Nephron progenitor cell (in vitro differentiated cells): ENCODE measurements around the gene CTNNBL1.

Source experiments
- DNase-seq: peaks from one replicate; pipeline ENCODE4 v3.0.0; 2021
- H3K27ac Mint-ChIP-seq: 2 replicates; pipeline ENCODE4 v1.8.0; 2021; ENCODE audit warnings: mild to moderate bottlenecking, moderate library complexity, mixed read lengths
- H3K27me3 Mint-ChIP-seq: 2 replicates; pipeline ENCODE4 v1.8.0; 2021; ENCODE audit warnings: mild to moderate bottlenecking, low read depth, mixed read lengths; ENCODE audit not compliant: poor library complexity
- H3K36me3 Mint-ChIP-seq: 2 replicates; pipeline ENCODE4 v1.8.0; 2021; ENCODE audit warnings: low read depth, mixed read lengths
- H3K4me1 Mint-ChIP-seq: 2 replicates; pipeline ENCODE4 v1.8.0; 2021; ENCODE audit warnings: mixed read lengths
- H3K4me3 Mint-ChIP-seq: 2 replicates; pipeline ENCODE4 v1.8.0; 2021; ENCODE audit warnings: mild to moderate bottlenecking, moderate library complexity, mixed read lengths
- H3K9me3 Mint-ChIP-seq: 2 replicates; pipeline ENCODE4 v1.8.0; 2021; ENCODE audit warnings: mild to moderate bottlenecking, moderate library complexity, mixed read lengths
- TF ChIP-seq, protein P1 (sequence below): fragments of 200-600 bp; sonication (generic); IDR thresholded peaks from 2 replicates; pipeline ENCODE4 v1.5.0; 2021; ENCODE audit warnings: antibody characterized with exemption

CTNNBL1 gene

DNA sequence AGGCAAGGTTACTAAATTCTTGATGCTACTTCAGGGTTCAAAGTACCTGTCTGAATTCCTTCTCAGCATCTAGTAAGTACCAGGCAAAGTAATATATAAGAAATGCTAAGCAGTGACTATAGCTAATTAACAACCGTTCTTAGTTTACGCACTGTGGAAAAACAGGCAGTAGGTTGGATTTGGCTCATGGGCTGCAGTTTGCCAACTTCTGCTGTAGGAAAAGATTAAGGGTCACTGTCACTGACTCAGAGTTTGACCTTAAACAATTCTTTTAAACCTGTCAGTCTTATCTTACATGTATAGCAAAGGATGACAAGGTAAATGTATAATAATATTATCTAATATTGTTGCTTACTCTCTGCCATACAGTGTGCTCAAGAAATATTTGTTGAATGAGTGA, 42.3 kb downstream of the CTNNBL1 start:
- H3K27ac Mint-ChIP-seq, result no peak overlapping the region
- H3K27me3 Mint-ChIP-seq, result no peaks in the 10 kb centered on the region
- H3K4me1 Mint-ChIP-seq, result peaks cover 24% of the 10 kb centered on the region
- peaks cover 59% of the 10 kb centered on the region for H3K36me3 Mint-ChIP-seq
- H3K4me3 Mint-ChIP-seq, result no peak overlapping the region
- no peaks in the 10 kb centered on the region for H3K9me3 Mint-ChIP-seq
- TF ChIP-seq, protein P1, sequence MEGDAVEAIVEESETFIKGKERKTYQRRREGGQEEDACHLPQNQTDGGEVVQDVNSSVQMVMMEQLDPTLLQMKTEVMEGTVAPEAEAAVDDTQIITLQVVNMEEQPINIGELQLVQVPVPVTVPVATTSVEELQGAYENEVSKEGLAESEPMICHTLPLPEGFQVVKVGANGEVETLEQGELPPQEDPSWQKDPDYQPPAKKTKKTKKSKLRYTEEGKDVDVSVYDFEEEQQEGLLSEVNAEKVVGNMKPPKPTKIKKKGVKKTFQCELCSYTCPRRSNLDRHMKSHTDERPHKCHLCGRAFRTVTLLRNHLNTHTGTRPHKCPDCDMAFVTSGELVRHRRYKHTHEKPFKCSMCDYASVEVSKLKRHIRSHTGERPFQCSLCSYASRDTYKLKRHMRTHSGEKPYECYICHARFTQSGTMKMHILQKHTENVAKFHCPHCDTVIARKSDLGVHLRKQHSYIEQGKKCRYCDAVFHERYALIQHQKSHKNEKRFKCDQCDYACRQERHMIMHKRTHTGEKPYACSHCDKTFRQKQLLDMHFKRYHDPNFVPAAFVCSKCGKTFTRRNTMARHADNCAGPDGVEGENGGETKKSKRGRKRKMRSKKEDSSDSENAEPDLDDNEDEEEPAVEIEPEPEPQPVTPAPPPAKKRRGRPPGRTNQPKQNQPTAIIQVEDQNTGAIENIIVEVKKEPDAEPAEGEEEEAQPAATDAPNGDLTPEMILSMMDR, result no peak
- DNase-seq, result no peak

DNA sequence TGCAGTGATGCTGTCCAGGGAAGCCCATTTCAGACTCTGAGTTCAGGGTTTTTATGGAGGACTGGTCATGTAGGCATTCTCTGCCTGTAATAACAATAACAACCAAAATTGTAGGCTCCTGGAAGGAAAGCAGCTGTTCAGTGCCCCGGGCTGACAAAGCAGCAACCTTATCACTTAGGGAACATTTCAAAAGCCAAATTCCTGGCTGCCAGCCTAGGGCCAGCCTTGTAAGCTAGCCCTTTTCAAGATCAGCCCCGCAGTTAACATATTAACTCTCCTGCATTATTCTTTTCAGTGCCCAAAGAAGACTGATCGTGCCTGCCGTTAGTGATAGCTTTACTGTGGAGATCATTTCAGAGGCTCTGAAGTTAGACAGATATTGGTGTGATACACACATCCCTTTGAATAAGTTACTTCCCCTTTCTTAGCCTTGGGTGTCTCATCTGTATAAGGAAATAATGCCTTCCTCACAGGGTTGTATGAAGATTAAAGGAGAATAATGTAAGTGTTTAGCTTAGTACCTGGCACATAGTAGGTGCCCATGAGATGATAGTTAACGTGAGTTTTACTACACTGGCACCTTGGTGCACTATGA, 44.1 kb downstream of the CTNNBL1 start:
- no peaks in the 10 kb centered on the region for H3K9me3 Mint-ChIP-seq
- no peak overlapping the region for H3K4me3 Mint-ChIP-seq
- no peak for DNase-seq
- no peaks in the 10 kb centered on the region for H3K27me3 Mint-ChIP-seq
- peaks cover 21% of the 10 kb centered on the region for H3K4me1 Mint-ChIP-seq
- TF ChIP-seq, protein P1, result no peak
- peaks cover 47% of the 10 kb centered on the region for H3K36me3 Mint-ChIP-seq
- no peak overlapping the region for H3K27ac Mint-ChIP-seq

DNA sequence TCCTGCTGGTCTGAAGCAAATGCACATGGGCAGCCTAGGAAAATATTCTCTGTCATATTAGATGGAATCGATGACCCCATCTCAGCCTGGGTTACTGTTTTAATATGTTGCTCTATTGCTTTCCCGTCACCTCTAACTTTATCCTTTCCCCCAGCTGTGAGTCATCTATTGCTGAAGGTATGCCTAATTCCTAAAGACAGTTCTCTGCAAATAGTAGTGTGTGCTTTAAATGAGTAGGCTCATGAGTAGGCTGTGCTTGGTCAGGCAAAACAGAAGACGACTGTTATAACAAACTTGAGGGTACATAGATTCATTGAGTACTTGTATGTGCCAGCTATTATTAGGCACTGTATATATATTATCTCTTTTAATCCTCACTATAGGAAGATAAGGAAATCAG, 47.2 kb downstream of the CTNNBL1 start:
- Mint-ChIP-seq H3K9me3 (no peaks in the 10 kb centered on the region), H3K4me3 (no peak overlapping the region), H3K27ac (no peak overlapping the region), H3K4me1 (no peaks in the 10 kb centered on the region), H3K27me3 (no peaks in the 10 kb centered on the region), H3K36me3 (peaks cover 39% of the 10 kb centered on the region)
- DNase-seq, result no peak
- TF ChIP-seq, protein P1, result no peak

DNA sequence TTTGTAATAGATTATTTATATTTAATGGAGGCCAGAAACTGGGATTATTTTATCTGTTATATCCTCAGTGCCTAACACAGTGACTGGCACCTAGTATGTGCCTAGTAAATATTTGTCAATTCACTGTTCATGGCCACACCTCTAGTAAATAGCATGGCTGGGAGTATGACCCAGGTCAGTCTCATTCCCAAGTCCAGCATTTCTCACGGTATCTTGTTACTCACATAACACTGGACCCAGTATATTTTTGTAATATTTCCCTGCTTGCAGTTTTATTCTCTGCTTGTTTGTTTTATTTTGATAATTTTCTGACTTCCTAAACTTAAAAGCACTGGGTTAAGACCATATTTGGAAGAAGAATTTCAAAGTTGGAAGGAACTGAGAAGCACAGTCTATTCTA, 47.7 kb downstream of the CTNNBL1 start:
- Mint-ChIP-seq H3K36me3 (peaks cover 42% of the 10 kb centered on the region), H3K9me3 (no peaks in the 10 kb centered on the region), H3K27ac (no peak overlapping the region), H3K4me3 (no peak overlapping the region), H3K4me1 (no peaks in the 10 kb centered on the region), H3K27me3 (no peaks in the 10 kb centered on the region)
- TF ChIP-seq, protein P1, result no peak
- DNase-seq, result no peak

DNA sequence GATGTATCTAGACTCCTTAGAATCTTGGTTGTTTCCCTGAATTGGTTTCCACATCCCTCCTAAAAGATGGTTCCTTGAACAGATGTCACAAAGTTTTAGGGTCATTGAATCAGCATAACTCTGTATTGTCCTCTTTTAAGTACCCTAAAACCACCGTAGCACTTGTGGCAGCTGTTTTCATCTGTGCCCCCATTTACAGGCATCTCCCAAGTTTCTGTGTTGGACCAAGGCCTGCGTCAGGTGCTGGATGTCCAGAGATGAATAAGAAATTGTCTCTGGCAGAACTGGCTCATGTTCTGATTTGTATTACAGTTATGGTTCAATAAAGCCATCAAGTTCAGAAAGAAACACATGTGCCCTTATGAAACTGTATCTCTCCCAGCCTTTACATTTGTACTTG, 48.3 kb downstream of the CTNNBL1 start:
- H3K4me3 Mint-ChIP-seq, result no peak overlapping the region
- H3K27ac Mint-ChIP-seq, result no peak overlapping the region
- H3K27me3 Mint-ChIP-seq, result no peaks in the 10 kb centered on the region
- no peak for DNase-seq
- H3K9me3 Mint-ChIP-seq, result no peaks in the 10 kb centered on the region
- H3K36me3 Mint-ChIP-seq, result peaks cover 41% of the 10 kb centered on the region
- TF ChIP-seq, protein P1, result no peak
- H3K4me1 Mint-ChIP-seq, result no peaks in the 10 kb centered on the region

DNA sequence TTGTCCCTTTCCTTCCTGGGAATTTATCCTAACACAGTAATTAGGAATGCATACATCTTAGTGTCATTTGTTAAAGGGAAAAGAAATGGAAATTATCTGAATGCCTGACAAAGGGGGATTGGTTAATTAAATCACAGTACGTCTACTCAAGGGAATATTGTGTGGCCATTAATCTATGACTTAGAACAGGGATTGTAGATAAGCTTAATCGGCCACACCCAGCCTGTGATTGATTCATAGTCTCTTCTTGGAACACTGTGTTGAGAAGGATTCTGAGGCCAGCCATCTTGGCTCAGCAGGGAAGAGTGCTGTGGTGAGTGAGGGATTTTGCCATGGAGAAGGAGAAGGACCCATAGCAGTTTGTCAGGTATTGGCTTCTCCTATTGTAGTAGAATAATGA, 50.5 kb downstream of the CTNNBL1 start:
- Mint-ChIP-seq H3K4me3 (no peak overlapping the region), H3K27me3 (no peaks in the 10 kb centered on the region), H3K4me1 (no peaks in the 10 kb centered on the region), H3K27ac (no peak overlapping the region), H3K9me3 (no peaks in the 10 kb centered on the region), H3K36me3 (peaks cover 34% of the 10 kb centered on the region)
- no peak for DNase-seq
- TF ChIP-seq, protein P1, result no peak
